HG02973 (cell line): ENCODE data around the gene TEPSIN.

Experiments
- ATAC-seq: cut with Tn5 transposase; IDR thresholded peaks from one replicate; pipeline ENCODE4 v1.9.1; 2021; ENCODE audit warnings: moderate library complexity; ENCODE audit not compliant: unreplicated experiment

TEPSIN gene

DNA sequence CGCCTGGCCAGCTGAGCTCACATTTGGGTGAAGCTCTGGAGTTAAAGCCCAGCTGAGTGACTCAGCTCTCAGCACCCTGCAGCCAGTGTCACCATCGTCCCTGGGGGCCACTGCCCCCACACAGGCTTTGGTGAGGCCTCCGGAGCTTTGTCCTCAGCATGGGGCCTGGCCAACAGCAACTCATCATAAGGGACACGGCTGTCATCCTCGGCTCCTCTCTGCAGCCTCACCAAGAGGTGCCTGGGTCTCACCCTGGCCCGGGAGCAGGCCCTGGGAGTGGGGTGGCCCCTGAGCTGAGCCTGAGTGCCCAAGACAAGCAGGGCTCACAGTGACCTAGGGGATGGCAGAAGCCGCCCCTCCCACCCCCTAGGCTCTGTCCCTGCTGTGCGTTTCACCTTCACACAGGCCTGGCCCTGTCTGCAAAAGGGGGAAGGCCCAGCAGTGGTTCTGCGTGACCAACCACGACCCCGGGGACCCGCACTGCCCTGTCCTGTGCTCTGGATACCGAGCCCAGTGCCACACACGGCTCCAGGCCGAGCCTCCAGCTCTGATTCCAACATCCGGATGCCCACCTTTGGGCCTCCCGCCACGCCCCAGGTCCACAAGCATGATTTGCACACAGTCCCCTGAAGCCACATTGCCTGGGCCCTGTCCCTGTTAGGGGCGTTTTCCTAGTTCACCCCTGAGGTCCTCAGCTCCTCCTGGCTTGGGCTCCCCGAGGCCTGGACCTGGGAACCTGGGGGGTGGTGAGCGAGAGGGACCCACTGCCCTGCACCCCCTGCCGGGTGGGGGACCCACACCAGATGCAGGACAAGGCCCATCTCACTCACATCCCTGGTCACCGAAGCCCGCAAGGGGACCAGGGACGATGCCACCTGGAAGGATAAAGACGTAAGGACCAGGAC lies 51.0 kb downstream of the TEPSIN start:
- ATAC-seq = no peak

DNA sequence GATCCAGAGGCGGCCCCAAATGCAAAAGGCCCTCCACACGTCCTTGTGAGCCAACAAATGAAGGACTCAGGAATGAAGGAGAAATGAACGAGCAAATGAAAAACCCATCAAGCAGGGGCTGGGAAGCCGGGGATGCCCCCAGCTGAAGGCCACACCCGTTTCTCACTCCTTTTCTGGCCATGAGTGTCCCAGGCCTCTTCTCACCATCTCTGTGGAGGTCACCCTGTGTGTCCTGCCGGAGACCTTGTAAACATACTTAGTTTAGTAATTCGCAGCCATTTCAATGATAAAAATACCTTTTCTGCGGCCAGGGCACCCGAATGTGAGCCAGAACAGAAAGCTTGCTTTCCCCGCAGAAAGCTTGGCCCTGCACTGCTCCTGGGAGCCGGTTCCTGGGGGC lies 51.7 kb downstream of the TEPSIN start:
- no peak for ATAC-seq

DNA sequence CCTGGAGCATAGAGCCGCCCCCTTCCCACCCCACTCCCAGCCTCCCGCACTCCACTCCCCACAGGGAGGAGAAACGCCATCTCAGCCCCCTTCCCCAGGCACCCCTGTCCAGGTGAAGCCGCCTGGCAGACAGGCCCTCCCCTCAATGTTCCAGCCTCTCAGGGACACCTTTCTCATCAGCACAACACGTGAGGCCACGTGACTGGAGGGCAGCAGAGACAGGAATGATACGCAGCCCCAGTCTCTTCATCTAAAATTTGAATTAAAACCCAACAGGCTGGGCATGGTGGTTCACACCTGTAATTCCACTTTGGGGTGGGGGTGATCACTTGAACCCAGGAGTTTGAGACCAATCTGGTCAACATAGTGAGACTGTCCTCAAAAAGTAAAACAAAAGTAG lies 52.7 kb downstream of the TEPSIN start:
- no peak for ATAC-seq

DNA sequence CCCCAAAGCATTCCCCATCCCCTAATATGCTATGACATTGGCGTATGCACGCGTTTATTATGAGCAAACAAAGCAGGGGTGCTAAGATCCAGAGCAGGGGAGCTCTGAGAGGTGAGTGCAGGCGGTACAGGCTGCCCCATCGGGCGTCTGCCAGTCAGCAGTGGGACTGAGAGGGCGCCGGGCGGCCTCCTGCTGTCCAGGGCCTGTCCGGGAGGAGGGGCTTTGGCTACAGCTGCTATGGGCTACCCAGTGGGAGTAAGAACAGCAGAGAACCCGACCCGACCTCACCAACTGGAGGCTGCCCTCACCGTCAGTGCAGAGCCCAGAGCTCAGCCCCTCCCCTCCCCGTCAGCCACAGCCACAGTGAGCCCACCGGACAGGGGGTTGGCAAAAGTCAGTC lies 54.3 kb downstream of the TEPSIN start:
- no peak for ATAC-seq

DNA sequence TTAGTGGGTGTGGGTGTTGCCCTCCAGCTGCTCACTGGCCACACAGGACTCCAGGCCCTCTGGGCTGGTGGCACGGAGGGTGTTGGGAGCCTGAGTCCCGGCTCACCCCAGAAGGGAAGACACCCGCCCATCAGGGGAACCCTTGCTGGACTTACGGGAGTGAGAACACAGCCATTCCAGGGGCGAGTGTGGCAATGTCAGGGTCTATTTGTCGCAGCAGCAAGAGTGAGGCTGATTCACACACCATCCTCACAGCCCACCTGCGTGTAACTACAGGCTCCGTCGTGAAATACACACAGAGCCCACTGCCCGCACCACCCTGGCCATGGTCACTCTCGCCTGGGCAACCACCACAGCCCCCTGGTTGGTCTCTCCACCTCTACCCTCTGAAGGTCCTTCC lies 55.0 kb downstream of the TEPSIN start:
- no peak for ATAC-seq

DNA sequence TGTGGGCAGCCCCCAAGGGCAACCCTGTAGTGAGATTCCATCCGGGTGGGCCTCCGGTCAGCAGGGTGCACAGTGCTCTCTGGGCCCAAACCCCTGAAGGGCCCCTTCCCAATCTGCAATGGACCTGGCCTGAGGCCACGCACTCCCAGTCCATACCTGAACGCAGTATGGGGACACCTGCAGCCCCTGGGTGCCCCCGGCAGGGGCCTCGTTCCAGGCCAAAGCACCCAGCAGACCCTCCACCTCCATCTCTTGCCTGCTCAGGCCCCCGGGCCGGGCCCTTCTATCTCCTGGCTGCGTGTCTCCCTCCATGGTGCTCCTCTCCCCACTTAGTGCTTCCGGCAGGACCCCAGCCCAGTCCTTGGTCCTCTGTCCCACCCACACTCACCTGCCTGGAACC lies 55.5 kb downstream of the TEPSIN start:
- ATAC-seq = no peak

DNA sequence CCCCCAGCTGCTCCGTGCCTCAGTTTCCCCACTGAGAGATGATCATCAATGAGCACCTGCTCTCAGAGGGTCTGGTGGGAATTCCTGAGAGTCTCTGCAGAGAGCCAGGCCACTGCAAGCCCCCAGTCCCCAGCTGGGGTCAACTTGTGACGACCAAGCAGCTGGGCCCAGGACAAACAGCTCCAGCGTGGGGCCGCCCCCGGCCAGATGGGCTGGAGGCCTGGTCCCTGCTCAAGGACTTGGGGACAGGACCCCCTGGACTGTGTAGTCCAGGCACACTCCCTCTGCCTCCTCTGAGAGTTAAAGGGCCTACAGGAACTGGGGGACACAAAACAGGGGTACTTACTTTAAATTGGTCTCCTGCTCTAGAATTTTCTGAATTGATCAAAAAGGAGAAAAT lies 56.3 kb downstream of the TEPSIN start:
- ATAC-seq = no peak

DNA sequence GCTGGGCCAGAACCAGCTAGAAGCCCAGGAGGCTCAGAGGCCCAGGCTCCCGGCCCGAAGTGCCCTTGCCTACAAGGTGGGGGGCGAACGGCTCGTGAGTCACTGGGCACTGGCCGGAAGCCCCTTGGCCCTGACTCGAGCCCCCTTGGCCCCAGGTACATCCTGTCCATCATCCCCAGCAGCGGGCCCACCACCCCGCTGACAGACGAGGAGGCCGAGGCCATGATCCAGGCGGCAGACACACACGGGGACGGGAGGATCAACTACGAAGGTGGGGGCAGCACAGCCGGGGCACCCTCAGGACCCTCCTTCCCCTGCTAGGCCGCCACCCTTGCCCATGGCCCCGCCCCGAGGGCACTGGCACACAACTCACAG lies 57.1 kb downstream of the TEPSIN start:
- ATAC-seq = no peak

DNA sequence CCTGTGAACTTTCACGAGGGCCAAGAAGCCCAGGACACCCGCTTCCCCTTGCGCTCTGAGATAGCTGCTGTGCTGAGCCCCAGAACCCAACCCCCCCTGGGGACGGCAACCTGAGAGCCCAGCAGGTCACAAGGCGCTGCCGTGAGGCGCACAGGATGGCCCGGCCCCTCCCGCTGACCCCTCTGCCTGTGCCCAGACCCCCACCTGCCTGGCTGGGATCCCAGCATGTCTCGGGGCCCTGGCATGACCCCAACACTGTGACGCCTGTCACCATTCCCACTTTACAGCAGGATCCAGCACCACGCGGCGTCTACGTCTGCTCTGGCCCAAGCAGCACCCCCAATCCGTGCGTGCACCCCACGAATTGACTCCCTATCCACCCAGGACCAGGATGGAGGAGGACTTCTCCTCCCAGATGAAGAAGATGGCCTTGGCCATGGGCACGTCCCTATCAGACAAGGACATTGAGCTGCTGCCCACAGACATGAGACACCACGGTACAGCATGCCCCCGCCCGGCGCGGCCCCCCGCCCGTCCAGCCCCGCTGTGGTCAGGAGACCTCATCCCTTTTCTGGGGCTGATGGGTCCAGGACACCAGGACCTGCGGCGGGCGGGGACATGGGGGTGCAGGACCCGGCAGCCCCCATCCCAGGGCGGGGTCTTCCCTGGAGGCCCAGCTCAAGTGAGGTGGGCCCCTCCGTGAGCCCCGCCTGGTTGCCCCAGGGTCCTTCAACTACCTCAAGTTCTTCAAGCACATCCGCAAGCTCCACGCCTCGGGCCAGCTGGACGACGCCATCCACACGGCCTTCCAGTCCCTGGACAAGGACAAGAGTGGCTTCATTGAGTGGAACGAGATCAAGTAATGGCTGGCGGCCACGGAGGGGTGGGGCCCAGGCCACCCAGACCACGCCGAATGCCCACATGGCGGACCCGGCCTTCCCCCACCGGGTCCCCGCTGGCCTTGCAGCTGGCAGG lies 57.7 kb downstream of the TEPSIN start:
- ATAC-seq = no peak

DNA sequence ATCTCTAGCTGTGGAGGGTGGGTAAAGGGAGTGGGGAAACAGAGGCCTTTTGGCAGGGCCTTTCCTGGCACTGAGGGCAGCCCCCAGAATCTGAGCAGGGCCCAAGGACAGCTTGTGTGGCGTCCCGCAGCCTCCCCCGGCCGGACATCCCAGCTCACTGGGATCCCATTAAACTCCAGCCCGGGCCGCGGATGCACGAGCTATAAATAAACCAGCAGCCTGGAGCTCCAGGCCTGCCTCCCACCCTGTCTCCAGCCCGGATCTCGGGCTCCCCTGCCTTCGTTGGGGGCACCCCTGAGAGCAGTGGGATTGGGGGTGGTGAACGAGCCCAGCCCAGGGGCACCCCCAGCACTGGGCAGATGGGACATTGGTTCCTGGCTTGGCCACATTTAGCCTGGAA lies 59.0 kb downstream of the TEPSIN start:
- no peak for ATAC-seq

DNA sequence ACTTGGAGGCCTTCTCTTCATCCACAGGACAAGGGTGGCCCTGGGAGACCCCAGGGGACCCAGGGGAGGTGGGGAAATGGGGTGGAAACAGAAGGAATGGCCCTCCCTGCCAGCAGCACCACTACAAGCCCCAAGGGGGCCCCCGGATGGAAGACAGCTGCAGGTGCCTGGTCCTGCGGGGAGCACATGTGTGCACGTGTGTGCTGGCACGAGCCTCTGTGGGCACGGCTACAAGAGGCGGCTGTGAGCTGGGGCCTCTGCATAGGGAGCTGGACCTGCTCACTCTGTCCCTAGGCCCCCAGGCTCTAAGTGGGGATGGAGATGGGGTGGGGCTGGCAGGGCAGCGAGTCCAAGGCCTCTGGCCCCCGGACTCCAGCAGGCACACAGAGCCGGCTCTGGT lies 59.6 kb downstream of the TEPSIN start:
- ATAC-seq = no peak
